Activated CD8-positive, alpha-beta memory T cell treated with anti-CD3 and anti-CD28 coated beads for 48 hours (primary cell): ENCODE data around the gene ADAMTSL5.
"Not testable (repeated sequence)": the region's sequence is repeated elsewhere in the genome, so short reads cannot be mapped to it uniquely, and the experiment has no call there.

Source experiments
- DNase-seq, 3 experiments: peaks; one replicate each; pipeline ENCODE4 v3.0.0-alpha.2; 2020; ENCODE audit warnings: low read depth in 2 of 3, low spot score in 2 of 3

The ADAMTSL5 gene

DNA sequence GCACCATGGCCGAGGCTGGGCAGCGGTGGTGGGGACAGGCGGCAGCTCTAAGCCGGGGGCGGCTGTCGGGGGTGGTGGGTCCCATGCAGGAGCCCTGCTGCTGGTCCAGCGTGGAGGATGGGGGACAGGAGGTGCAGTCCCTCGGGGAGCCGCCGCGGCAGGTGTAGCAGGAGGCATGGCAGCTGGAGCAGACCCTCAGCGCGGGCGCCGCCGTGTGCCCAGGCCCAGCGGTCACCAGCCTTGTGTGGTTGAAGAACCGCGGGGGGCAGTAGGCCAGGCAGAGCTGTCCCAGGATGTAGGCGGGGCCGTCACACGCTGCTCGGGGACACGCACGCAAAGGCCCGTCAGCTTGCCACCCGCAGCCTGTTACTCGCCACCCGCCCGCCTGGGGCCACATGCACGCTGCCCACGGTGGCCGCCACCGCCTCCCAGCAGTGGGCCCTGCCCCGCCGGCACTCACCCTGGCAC is 30.9 kb downstream of the ADAMTSL5 start:
- DNase-seq: no peak

DNA sequence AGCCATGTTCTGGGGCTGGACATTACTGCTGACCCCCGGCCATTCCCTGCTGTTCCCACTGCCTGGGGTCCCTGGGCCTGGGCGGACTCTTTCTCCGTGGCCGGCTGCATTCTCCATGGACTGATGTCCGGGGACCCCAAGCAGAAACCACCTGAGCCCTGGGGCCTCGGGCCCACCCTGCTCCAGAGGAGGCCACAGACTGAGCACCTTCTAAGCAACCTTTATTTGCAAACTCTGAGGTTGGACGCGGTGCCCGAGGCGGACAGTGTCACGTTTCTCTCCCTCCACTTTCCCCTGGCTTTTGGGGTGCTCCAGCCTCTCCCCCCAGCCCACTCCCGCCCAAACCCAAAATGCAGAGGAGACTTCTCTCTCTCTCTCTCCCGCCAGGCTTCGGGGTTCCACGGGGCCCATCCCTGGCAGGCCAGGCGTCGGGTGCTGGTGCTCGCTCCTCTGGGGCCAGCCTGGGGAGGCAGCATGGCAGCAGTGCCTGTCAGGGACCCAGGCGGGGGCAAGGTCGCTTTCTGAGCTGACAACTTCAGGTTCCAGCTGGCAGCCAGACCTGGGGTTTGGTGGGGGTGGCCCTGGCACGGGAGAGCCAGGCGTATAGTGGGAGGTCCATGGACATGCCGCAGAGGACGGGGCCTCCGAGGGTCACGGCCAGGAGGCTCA is 31.5 kb downstream of the ADAMTSL5 start:
- no peak for DNase-seq

GRCh38 chr19:1478934-1479707 is 33.7 kb downstream of the ADAMTSL5 start, which contains the start of gene C19orf25:
Gene C19orf25, minus strand, starts transcription at chr19:1479215. Its CDS starts 312 bp downstream, at chr19:1478903.
- DNase-seq: peak; percentile 79 to 87 (median 86)

- DNase-seq: not testable (repeated sequence)
These were observed 35.8 kb downstream of the ADAMTSL5 start for GRCh38 chr19:1477056-1477455.

GRCh38 chr19:1475751-1476437 is 36.9 kb downstream of the ADAMTSL5 start:
- no peak for DNase-seq

DNA sequence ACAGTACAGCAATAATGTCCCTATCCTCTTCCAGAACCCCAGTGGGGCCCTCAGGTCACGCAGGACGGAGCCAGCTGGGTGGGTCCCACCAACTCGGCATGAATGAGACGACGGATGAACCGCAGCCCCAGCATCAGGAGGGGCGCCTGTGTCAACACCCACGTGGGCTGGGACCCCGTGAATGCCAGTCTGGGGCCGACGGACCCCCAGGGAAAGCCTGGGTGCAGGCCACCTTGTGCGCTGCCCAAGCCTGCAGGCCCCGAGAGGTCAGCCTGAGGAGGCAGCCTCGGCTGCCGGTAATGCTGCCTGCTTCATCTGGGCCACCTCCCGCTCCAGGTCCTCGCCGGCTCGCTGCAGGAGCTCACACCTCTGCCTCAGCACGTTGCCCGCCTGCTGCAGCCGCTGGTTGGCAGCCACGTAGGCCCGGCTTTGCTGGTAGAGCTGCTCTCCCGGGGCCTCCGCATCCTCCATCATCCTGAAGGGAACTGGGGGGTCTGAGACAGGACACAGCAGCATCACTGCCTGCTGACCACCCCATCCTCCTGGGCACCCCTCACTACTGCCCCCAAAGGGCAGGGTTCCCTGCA is 38.0 kb downstream of the ADAMTSL5 start:
- no peak for DNase-seq

GRCh38 chr19:1474011-1474764 is 38.6 kb downstream of the ADAMTSL5 start:
- no peak for DNase-seq

- no peak for DNase-seq
These were observed 39.6 kb downstream of the ADAMTSL5 start for GRCh38 chr19:1473085-1473851.

DNA sequence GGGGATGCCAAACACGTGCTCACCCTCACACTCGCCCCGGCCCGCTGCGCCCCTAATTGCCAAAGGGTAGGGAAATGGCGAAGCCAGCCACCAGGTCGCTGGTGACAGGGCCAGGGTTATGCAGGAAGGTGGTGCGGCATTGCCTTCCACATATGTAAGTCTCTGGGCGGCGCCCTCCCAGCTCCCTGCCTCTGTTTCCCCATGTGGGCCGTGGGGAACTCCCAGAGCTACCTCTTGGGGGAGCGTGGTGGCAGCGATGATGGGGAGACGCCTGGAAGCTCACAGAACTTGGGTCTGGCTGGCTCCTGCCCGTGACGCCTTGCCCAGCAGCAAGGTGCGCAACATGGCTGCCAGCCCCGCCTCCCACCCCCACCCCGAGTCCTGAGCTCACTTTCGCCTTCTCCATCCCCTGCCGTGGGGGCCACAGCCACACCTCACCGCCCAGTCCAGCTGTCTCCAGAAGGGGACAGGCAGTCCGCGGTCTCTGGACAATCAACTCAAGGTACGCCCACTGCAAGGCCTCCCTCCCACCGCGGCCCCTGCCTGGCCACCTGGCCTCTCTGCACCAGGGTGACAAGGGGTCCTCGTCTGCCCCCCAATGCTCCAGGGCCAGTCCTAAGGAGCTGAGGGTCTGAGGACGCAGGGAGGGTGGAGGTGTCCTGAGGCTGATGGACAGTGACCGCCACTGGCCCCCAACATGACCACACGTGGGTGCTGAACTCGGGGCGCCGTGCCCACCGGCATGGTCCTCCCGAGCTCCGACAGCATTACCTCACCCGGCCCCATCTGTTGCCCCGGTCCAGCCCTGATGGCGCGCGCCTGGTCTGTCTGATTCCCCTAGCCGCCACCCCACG is 40.4 kb downstream of the ADAMTSL5 start:
- DNase-seq: no peak

- DNase-seq: no peak
These were observed 41.2 kb downstream of the ADAMTSL5 start for GRCh38 chr19:1471515-1472160.

- no peak for DNase-seq
These were observed 41.8 kb downstream of the ADAMTSL5 start for GRCh38 chr19:1471010-1471514.

DNA sequence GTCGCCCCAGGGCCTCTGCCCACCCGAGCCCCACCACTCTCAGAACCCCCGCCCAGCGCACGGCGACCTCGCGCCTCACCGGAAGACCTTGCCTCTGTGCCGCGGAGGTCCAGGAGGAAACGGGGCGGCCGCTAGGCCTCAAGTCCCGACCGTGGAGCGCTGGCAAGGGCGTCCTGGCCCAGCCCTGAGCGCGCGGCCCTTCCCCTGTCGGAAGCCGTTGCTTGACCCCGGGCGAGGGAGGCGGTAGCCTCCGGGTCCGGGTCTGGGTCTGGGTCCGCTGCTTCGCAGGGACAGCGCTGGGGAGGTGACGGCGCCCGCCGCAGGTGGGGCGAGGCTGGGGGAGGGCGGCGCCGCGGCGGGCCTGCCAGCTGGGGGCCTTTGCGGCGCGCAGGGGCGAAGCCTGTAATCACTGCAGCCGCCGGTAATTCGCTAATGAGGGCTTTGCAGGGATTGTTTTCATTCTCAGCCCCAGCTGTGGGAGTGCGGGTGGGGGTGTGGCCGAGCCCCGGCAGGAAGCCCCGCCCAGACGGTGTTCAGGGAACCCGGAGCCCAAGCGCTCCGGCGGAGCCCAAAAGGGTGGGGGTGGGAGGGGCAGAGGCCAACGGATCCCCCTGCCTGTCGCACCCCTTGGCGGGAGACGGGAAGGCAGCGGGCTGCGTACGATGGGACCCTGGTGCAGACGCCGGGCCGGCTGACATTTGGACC is 42.4 kb downstream of the ADAMTSL5 start:
- peak in 1 of 3 experiments; percentile 37 for DNase-seq

- no peak for DNase-seq
These were observed 42.8 kb downstream of the ADAMTSL5 start for GRCh38 chr19:1470055-1470304.

GRCh38 chr19:1469255-1470054 is 43.4 kb downstream of the ADAMTSL5 start:
- no peak for DNase-seq

GRCh38 chr19:1468821-1469254 is 44.0 kb downstream of the ADAMTSL5 start:
- DNase-seq: no peak

DNA sequence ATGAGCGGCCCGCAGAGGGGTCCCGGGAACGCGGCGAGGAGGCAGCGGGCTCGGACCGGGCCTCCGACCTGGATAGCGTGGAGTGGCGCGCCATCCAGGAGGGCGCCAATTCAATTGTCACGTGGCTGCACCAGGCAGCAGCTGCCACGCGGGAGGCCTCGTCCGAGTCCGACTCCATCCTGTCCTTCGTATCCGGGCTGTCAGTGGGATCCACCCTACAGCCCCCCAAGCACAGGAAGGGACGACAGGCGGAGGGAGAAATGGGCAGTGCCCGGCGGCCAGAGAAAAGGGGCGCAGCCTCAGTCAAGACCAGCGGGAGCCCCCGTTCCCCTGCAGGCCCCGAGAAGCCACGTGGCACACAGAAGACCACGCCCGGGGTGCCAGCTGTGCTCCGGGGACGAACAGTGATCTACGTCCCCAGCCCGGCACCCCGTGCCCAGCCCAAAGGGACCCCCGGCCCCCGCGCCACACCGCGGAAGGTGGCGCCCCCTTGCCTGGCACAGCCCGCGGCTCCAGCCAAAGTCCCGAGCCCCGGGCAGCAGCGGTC is 44.5 kb downstream of the ADAMTSL5 start:
- DNase-seq: no peak
